Smooth muscle cell (in vitro differentiated cells): Measurements from ENCODE around the gene DUSP3. TPM values are rescaled to one million over a fixed set of nuclear protein-coding genes. Genes with fewer than 3 reads are reported as not detected.

Source experiments
- DNase-seq: peaks from one replicate; lab custom pipeline; 2025; ENCODE audit not compliant: unreplicated experiment; lab: John Stamatoyannopoulos, UW
- H2AFZ ChIP-seq: fragments of 200-600 bp; sonication (generic); 2 replicates; pipeline ENCODE4 v1.6.0; 2016; ENCODE audit warnings: antibody characterized with exemption, low read depth, mild to moderate bottlenecking
- H3F3A ChIP-seq: fragments of 200-600 bp; sonication (generic); 2 replicates; pipeline ENCODE4 v1.6.0; 2017; ENCODE audit warnings: antibody characterized with exemption, low read depth
- H3K27ac ChIP-seq: fragments of 200-600 bp; sonication (generic); 2 replicates; pipeline ENCODE4 v1.5.1; 2016; ENCODE audit warnings: low read depth, mild to moderate bottlenecking
- H3K27me3 ChIP-seq: fragments of 200-600 bp; sonication (generic); 2 replicates; pipeline ENCODE4 v1.6.1; 2016; ENCODE audit warnings: low read depth, mild to moderate bottlenecking
- H3K36me3 ChIP-seq: fragments of 200-600 bp; sonication (generic); 2 replicates; pipeline ENCODE4 v1.5.1; 2016; ENCODE audit warnings: low read depth
- H3K4me1 ChIP-seq: fragments of 200-600 bp; sonication (generic); 2 replicates; pipeline ENCODE4 v1.5.1; 2016; ENCODE audit warnings: low read depth
- H3K4me2 ChIP-seq: fragments of 200-600 bp; sonication (generic); 2 replicates; pipeline ENCODE4 v1.6.0; 2016; ENCODE audit warnings: mild to moderate bottlenecking
- H3K4me3 ChIP-seq: fragments of 200-600 bp; sonication (generic); 2 replicates; pipeline ENCODE4 v1.5.1; 2016; ENCODE audit warnings: mild to moderate bottlenecking
- H3K79me2 ChIP-seq: fragments of 200-600 bp; sonication (generic); 2 replicates; pipeline ENCODE4 v1.6.0; 2016; ENCODE audit warnings: low read depth, mild to moderate bottlenecking
- H3K9ac ChIP-seq: fragments of 200-600 bp; sonication (generic); 2 replicates; pipeline ENCODE4 v1.6.0; 2016; ENCODE audit warnings: low read depth
- H3K9me3 ChIP-seq: fragments of 200-600 bp; sonication (generic); replicated peaks from 2 replicates; pipeline ENCODE4 v1.5.1; 2016; ENCODE audit warnings: low read depth
- H4K20me1 ChIP-seq: fragments of 200-600 bp; sonication (generic); 2 replicates; pipeline ENCODE4 v1.6.0; 2016; ENCODE audit warnings: low read depth
- CTCF ChIP-seq: fragments of 200-600 bp; sonication (generic); IDR thresholded peaks from 2 replicates; pipeline ENCODE4 v1.5.1; 2017; ENCODE audit warnings: borderline replicate concordance, mild to moderate bottlenecking, antibody characterized with exemption; ENCODE audit not compliant: insufficient read depth, poor library complexity, severe bottlenecking
- WGBS: methylation state at CpG from one replicate; pipeline ENCODE4 v1.1.7; 2016; ENCODE audit warnings: low lambda C conversion rate; 5-methylcytosine and 5-hydroxymethylcytosine counted together
- polyA plus RNA-seq: library from polyadenylated mRNA; unstranded; fragments of >200 nt; fragmentation: Nextera tagmentation; extraction: Ambion mirVana; gene quantifications from 2 replicates; pipeline ENCODE4 v1.2.1, GENCODE V29; 2016
- total RNA-seq: library from RNA; depleted of rRNA; stranded (reverse); fragments of >200 nt; gene quantifications from 2 replicates; pipeline ENCODE4 v1.2.3, GENCODE V29; 2014

DUSP3 gene
- total and polyA plus RNA-seq, 2 experiments from 2014 or later, result 25.6 to 34.4 TPM

GRCh38 chr17:43760254-43760852 is 18.4 kb downstream of the DUSP3 start:
- peak; percentile 99 for TF ChIP-seq CTCF
- Histone ChIP-seq H3K79me2 (no peaks in the 10 kb centered on the region), H3K27me3 (peaks cover 20% of the 10 kb centered on the region), H3K9me3 (no peaks in the 10 kb centered on the region), H3K36me3 (no peaks in the 10 kb centered on the region), H3F3A (no peaks in the 10 kb centered on the region), H4K20me1 (no peaks in the 10 kb centered on the region), H3K4me3 (no peak overlapping the region), H3K4me1 (no peaks in the 10 kb centered on the region), H3K4me2 (no peak overlapping the region), H2AFZ (no peak overlapping the region), H3K27ac (no peak overlapping the region), H3K9ac (no peak overlapping the region)
- DNase-seq, result peak; percentile 68
- 3% methylated on average over 10 of the region's 10 CpGs for WGBS

GRCh38 chr17:43759836-43760235 is 18.9 kb downstream of the DUSP3 start:
- H3K4me1 ChIP-seq, result no peaks in the 10 kb centered on the region
- H2AFZ ChIP-seq, result no peak overlapping the region
- whole genome bisulfite sequencing, result 53% methylated on average over 7 of the region's 7 CpGs
- H3F3A ChIP-seq, result no peaks in the 10 kb centered on the region
- no peak for DNase-seq
- no peak overlapping the region for H3K4me2 ChIP-seq
- H3K9me3 ChIP-seq, result no peaks in the 10 kb centered on the region
- no peak overlapping the region for H3K4me3 ChIP-seq
- H3K36me3 ChIP-seq, result no peaks in the 10 kb centered on the region
- no peak overlapping the region for H3K9ac ChIP-seq
- H4K20me1 ChIP-seq, result no peaks in the 10 kb centered on the region
- H3K27me3 ChIP-seq, result peaks cover 25% of the 10 kb centered on the region
- no peak overlapping the region for H3K27ac ChIP-seq
- no peaks in the 10 kb centered on the region for H3K79me2 ChIP-seq
- no peak for TF ChIP-seq CTCF

GRCh38 chr17:43758497-43759174 is 20.1 kb downstream of the DUSP3 start, which contains the start of gene SOST:
Gene SOST (minus strand): TSS chr17:43758791. CDS start chr17:43758741, 50 bp downstream.
- H3K36me3 ChIP-seq, result no peaks in the 10 kb centered on the region
- no peak within 1 kb of the TSS for H3K9ac ChIP-seq
- H3F3A ChIP-seq, result no peaks in the 10 kb centered on the region
- H2AFZ ChIP-seq, result no peak within 1 kb of the TSS
- no peaks in the 10 kb centered on the region for H3K9me3 ChIP-seq
- no peak within 1 kb of the TSS for H3K4me2 ChIP-seq
- H3K79me2 ChIP-seq, result no peaks in the 10 kb centered on the region
- TF ChIP-seq CTCF, result no peak
- H4K20me1 ChIP-seq, result no peaks in the 10 kb centered on the region
- DNase-seq, result no peak
- 88% methylated on average over 24 of the region's 24 CpGs for WGBS
- no peak within 1 kb of the TSS for H3K4me3 ChIP-seq
- H3K27me3 ChIP-seq, result peaks cover 34% of the 10 kb centered on the region
- H3K27ac ChIP-seq, result no peak within 1 kb of the TSS
- no peaks in the 10 kb centered on the region for H3K4me1 ChIP-seq

- no peak for TF ChIP-seq CTCF
- no peak for DNase-seq
- no peak overlapping the region for H2AFZ ChIP-seq
- H3F3A ChIP-seq, result no peaks in the 10 kb centered on the region
- no peaks in the 10 kb centered on the region for H3K79me2 ChIP-seq
- no peaks in the 10 kb centered on the region for H3K9me3 ChIP-seq
- H3K27ac ChIP-seq, result no peak overlapping the region
- H3K4me2 ChIP-seq, result no peak overlapping the region
- no peaks in the 10 kb centered on the region for H3K4me1 ChIP-seq
- H3K9ac ChIP-seq, result no peak overlapping the region
- peaks cover 34% of the 10 kb centered on the region for H3K27me3 ChIP-seq
- H3K4me3 ChIP-seq, result no peak overlapping the region
- no peaks in the 10 kb centered on the region for H4K20me1 ChIP-seq
- WGBS, result 90% methylated on average over 6 of the region's 6 CpGs
- H3K36me3 ChIP-seq, result no peaks in the 10 kb centered on the region
These were observed 20.7 kb downstream of the DUSP3 start for GRCh38 chr17:43758086-43758485.
